ENCODE data around the gene GSE1.

Gene GSE1

DNA sequence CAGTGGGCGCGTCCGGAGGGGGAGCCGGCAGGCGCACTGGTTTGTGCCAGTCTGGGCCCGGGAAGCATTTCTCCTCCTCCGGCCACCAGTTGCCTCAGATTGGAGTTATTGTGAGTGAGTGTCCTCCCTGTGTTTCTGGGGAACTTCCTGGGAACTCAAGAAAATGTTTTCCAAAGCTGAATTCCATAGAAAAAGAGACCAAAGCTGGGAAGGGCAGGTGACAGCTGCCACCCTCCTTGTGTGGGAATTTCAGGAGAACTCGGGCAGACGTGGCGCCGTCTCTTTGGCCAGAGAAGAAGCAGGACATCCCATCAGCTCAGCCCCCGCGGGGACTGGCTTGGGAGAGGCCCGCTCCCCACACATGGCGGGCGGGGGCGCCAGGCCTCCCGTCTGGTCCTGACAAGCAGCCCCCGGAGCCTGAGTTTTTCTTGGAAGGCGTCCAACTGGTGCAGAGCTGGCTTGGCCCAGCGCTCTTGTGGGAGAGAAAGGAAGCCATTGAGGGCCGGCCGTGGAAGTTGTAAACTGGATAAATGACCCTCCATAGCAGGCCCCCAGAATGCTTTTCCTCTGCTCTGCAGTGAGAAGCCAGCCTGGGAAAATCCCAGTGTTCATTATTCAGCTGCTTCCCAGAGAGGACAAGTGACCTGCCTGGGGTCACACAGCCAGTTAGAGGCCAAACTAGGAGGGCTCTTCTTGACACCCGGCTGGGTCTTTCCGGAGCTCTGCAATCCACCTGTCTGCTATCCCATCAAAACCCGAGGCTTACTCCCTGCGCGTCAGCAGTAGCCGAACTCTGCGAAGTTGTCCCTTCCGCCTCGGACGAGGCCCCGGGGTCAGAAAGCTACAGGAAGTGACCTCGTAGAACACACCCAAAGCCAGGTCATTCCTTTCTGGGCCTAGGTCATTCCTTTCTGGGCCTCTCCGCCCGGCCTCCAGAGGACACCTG lies 39.2 kb upstream of the GSE1 start:
- H3K4me3 ChIP-seq (ENCODE audit: low read depth, low read length) = no peak overlapping the region
- peak; percentile 76 for DNase-seq (ENCODE audit: low read depth, low spot score)
- TF ChIP-seq, protein P1, sequence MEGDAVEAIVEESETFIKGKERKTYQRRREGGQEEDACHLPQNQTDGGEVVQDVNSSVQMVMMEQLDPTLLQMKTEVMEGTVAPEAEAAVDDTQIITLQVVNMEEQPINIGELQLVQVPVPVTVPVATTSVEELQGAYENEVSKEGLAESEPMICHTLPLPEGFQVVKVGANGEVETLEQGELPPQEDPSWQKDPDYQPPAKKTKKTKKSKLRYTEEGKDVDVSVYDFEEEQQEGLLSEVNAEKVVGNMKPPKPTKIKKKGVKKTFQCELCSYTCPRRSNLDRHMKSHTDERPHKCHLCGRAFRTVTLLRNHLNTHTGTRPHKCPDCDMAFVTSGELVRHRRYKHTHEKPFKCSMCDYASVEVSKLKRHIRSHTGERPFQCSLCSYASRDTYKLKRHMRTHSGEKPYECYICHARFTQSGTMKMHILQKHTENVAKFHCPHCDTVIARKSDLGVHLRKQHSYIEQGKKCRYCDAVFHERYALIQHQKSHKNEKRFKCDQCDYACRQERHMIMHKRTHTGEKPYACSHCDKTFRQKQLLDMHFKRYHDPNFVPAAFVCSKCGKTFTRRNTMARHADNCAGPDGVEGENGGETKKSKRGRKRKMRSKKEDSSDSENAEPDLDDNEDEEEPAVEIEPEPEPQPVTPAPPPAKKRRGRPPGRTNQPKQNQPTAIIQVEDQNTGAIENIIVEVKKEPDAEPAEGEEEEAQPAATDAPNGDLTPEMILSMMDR (IDR thresholded peaks at IDR 0.05; ENCODE audit: low read depth, low read length) = no peak
- in situ Hi-C loops (cut with HindIII; ENCODE audit: low sequenced_read_pairs) = no loop called here

DNA sequence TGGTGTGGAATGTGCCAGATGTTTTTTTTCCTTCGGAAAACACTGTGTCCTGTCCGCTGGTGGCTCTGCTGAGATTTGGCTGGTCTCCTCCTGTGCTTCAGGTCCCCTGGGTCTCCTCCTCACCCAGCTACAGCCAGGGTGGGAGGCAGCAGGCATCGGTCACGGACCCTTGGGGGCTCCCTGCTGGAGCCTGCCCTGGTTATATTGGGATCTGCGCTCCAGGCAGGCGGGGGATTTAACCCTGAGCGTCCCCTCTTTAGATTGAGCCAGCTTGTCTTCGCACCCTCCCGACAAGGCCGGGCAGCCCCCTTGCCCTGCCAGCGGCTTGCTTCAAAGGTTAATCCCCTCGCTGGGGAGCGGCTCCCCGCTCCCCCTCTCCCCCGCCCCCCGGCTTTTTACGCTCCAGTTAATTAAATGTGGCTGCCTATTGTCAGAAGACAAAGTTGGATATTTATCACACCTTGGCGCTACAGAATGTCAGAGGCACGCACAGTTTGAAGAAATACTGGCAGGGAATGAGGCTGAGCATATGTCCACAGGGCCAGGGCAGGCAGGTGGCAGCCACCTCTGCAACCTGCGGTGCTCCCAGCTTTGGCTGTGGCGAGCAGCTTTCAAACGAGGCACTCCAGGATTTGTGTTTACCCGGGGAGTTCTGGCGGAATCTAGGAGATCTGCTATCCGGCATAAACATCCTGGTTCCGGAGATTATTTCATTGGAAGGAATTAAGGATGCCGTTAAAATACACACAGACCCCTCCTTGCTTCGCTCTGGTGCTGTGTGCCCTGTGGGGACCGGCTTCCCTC lies 38.2 kb upstream of the GSE1 start:
- no peak overlapping the region for H3K4me3 ChIP-seq (ENCODE audit: low read depth, low read length)
- in situ Hi-C loops (cut with HindIII; ENCODE audit: low sequenced_read_pairs) = no loop called here
- TF ChIP-seq, protein P1 (IDR thresholded peaks at IDR 0.05; ENCODE audit: low read depth, low read length) = no peak
- no peak for DNase-seq (ENCODE audit: low read depth, low spot score)

DNA sequence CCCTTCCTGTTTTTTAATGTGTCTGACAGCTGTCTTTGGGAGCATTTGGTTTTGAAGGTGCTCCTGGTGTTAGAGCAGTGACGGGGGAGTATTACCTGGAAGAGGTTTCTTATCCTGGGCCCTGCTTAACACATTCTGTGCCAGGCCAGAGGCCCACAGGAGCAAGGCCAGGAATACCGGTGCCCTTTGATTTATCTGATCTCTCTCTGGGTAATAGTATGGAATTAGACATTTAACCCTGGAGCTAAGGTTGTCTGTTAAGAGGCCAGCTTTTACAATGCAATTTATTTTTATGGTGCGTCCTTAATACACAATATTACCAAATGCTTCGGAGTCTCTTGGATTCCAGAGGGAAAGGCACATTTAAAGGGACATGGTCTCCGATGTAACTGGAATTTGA lies 37.2 kb upstream of the GSE1 start:
- DNase-seq (ENCODE audit: low read depth, low spot score) = no peak
- in situ Hi-C loops (cut with HindIII; ENCODE audit: low sequenced_read_pairs) = no loop called here
- no peak overlapping the region for H3K4me3 ChIP-seq (ENCODE audit: low read depth, low read length)
- TF ChIP-seq, protein P1 (IDR thresholded peaks at IDR 0.05; ENCODE audit: low read depth, low read length) = no peak

DNA sequence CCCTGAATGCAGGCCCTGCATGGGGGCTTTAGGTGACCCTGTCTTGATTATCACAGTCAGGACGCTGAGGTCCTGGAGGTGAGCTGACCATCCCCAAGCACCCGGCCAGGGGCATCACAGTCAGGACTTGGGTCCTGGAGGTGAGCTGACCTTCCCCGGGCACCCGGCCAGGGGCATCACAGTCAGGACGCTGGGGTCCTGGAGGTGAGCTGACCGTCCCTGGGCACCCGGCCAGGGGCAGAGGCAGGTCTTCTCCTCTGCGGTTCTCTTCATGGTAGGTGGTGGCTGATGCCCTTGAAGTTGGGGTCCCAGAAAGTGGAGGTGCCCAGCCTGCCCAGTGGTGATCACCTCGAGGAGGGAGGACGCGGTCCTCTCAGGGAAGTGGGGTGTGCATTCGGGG lies 36.2 kb upstream of the GSE1 start:
- in situ Hi-C loops (cut with HindIII; ENCODE audit: low sequenced_read_pairs) = no loop called here
- TF ChIP-seq, protein P1 (IDR thresholded peaks at IDR 0.05; ENCODE audit: low read depth, low read length) = no peak
- DNase-seq (ENCODE audit: low read depth, low spot score) = no peak
- H3K4me3 ChIP-seq (ENCODE audit: low read depth, low read length) = no peak overlapping the region

DNA sequence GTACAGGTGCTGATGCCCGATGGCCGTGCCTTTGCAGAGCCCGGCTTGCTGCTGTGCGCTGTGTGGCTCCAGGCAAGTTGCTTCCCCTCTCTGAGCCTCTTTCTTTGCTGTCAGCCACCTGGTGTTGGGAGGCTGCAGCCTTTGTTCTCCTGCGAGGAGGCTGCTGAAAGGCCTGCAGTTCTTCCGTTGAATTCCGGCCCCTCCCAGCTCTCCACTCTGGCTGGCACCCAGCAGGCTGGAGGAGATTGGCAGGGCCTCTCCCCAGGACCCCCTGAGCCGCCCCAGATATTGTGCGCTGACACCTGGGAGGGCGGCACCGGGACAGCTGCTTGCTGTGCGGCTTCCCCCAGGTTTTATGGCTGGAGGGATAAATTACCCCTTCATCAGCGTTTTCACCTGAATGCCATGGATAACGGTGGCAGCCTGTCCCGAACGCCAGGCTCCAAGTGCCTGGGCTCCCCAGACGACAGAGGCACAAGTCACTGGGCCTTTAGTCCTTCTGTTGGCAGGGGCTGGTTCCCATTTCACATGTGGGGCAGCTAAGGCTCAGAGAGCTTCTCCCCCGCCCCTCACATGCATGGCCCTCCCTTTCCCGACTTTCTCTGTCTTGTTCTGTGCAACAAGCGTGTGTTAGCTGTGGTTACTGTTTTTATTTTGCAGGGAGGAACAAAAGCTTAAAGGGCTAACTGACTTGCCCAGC lies 35.1 kb upstream of the GSE1 start:
- H3K4me3 ChIP-seq (ENCODE audit: low read depth, low read length) = no peak overlapping the region
- in situ Hi-C loops (cut with HindIII; ENCODE audit: low sequenced_read_pairs) = no loop called here
- TF ChIP-seq, protein P1 (IDR thresholded peaks at IDR 0.05; ENCODE audit: low read depth, low read length) = no peak
- no peak for DNase-seq (ENCODE audit: low read depth, low spot score)

DNA sequence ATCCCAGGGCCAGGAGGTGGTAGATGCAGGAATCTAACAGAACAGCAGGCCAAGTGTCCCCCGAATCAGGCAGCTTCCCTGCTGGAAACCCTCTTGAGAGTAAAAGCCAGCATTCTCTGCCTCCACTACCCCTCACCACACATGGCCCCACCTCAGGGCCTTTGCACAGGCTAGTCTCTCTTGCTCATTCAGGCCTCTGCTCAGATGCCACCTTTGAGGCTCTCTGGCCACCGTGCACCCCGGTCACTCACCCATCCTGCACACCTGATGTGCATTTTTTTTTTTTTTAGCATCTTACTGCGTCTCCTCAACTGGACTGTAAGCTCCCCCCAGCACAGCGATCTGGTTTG lies 34.5 kb upstream of the GSE1 start:
- in situ Hi-C loops (cut with HindIII; ENCODE audit: low sequenced_read_pairs) = no loop called here
- TF ChIP-seq, protein P1 (IDR thresholded peaks at IDR 0.05; ENCODE audit: low read depth, low read length) = no peak
- no peak overlapping the region for H3K4me3 ChIP-seq (ENCODE audit: low read depth, low read length)
- DNase-seq (ENCODE audit: low read depth, low spot score) = no peak

Data from astrocyte of the spinal cord (primary cell).